GM19328 (cell line): ENCODE data around the gene KIAA2012.

Experiments
- ATAC-seq: cut with Tn5 transposase; IDR thresholded peaks from one replicate; pipeline ENCODE4 v1.9.1; 2021; ENCODE audit warnings: mild to moderate bottlenecking, moderate library complexity; ENCODE audit not compliant: unreplicated experiment

KIAA2012 gene

GRCh38 chr2:202072737-202073401 lies at the start of gene KIAA2012:
Gene KIAA2012 (plus strand): TSS chr2:202073255. CDS start chr2:202073628, 373 bp downstream.
- ATAC-seq = no peak

GRCh38 chr2:202023904-202024266 lies 49.2 kb upstream of the KIAA2012 start:
- ATAC-seq = no peak

- ATAC-seq = no peak
Observed at GRCh38 chr2:202024871-202025270, 48.2 kb upstream of the KIAA2012 start.

- no peak for ATAC-seq
Observed at GRCh38 chr2:202025816-202026215, 47.2 kb upstream of the KIAA2012 start.

GRCh38 chr2:202026507-202026906 lies 46.5 kb upstream of the KIAA2012 start:
- ATAC-seq = no peak

DNA sequence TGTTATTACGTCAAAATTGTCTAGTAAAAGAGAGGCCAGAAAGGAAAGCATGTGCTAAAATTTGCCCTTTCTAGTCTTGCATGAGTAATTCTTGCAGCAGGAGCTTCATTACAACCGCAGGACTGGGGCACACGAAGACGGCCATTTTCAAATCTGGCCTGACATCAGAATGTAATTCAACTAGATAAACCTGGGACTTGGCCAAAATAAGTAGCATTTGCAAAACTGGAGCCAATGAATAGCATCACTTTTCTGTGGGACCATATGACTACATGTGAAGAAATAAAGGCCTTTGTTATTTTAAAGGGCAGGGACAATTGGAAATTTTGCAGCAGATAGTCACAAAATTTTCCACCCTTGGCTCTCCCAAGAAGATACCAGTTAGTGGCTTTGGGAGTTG lies 42.4 kb upstream of the KIAA2012 start:
- ATAC-seq = no peak

DNA sequence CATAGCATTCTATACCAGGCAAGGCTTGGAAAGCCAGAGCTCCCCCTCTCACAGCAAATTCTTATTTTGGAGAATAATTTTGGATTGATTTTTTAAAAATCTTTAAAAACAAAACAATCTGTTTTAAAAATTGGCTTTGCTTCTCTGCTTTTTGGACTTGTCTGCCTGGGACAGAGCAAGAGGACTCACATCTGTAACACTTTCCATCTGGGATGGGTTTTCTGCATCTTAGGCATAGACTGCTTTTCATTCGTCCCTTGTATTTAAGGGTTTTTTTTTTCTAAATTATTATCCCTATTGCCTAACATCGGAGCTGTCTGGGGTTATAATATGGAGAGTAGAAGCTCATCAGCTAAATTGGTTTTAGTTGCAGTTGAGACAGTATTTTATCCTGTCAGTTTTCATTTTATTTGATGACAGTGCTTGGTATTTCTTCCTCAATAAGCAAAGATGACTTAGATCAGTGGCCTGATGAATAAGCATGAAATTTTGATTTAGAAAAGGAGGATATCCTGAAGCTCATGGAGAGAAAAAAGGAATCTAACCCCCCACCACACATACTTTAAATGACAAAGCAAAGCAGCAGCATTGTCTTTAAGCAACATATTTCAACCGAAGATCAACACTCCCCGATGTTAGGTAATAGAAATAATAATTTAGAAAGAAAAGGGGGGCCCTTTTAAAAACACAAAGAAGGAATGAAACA lies 41.7 kb upstream of the KIAA2012 start:
- ATAC-seq = no peak

DNA sequence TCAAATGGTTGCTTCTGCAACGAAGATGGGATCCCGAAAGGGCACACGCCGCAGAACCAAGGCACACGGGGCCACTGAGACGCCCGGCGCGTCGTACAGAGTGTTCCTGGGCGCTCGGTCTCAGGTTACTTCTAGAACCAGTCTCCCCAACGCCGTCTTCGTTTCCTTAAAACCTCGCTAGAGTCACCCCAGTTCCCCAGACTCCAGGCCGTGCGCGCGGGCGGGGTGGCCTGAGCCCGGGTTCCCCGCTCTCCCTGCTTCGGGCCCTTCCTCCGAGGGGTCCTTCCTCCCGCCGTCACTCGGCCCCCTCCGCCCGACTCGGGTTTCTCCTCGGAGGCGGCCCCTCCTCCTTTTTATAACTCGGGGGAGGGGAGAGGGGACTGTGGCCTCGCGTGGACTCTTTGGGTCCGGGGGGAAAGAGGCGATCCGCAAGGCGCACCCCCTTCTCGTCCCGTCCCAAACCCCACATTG lies 40.2 kb upstream of the KIAA2012 start:
- peak; percentile 7 for ATAC-seq

GRCh38 chr2:202033317-202034248 lies 39.5 kb upstream of the KIAA2012 start, which contains the start of gene FZD7:
Gene FZD7 (plus strand): TSS chr2:202033855. CDS start chr2:202034648, 793 bp downstream.
- ATAC-seq = peak; percentile 78

DNA sequence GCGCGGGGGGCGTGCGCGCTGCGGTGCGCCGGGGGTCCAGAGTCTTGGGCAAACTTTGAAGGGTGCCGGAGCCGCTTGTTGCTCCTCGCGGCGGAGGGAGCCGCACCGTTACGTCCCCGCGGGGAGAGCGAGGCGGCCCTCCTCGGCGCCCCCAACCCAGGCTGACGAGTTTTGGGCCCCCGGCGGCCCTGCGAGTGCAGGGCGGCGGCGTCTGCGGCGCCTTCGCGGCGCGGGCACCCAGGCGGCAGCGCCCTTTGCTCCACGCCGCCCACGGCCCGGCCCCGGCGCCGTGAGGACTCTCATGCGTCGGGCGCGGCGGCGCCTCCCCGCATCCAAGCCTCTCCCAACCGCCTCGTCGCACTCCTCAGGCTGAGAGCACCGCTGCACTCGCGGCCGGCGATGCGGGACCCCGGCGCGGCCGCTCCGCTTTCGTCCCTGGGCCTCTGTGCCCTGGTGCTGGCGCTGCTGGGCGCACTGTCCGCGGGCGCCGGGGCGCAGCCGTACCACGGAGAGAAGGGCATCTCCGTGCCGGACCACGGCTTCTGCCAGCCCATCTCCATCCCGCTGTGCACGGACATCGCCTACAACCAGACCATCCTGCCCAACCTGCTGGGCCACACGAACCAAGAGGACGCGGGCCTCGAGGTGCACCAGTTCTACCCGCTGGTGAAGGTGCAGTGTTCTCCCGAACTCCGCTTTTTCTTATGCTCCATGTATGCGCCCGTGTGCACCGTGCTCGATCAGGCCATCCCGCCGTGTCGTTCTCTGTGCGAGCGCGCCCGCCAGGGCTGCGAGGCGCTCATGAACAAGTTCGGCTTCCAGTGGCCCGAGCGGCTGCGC lies 38.6 kb upstream of the KIAA2012 start:
- ATAC-seq = peak; percentile 16

DNA sequence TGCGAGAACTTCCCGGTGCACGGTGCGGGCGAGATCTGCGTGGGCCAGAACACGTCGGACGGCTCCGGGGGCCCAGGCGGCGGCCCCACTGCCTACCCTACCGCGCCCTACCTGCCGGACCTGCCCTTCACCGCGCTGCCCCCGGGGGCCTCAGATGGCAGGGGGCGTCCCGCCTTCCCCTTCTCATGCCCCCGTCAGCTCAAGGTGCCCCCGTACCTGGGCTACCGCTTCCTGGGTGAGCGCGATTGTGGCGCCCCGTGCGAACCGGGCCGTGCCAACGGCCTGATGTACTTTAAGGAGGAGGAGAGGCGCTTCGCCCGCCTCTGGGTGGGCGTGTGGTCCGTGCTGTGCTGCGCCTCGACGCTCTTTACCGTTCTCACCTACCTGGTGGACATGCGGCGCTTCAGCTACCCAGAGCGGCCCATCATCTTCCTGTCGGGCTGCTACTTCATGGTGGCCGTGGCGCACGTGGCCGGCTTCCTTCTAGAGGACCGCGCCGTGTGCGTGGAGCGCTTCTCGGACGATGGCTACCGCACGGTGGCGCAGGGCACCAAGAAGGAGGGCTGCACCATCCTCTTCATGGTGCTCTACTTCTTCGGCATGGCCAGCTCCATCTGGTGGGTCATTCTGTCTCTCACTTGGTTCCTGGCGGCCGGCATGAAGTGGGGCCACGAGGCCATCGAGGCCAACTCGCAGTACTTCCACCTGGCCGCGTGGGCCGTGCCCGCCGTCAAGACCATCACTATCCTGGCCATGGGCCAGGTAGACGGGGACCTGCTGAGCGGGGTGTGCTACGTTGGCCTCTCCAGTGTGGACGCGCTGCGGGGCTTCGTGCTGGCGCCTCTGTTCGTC lies 37.7 kb upstream of the KIAA2012 start:
- no peak for ATAC-seq

DNA sequence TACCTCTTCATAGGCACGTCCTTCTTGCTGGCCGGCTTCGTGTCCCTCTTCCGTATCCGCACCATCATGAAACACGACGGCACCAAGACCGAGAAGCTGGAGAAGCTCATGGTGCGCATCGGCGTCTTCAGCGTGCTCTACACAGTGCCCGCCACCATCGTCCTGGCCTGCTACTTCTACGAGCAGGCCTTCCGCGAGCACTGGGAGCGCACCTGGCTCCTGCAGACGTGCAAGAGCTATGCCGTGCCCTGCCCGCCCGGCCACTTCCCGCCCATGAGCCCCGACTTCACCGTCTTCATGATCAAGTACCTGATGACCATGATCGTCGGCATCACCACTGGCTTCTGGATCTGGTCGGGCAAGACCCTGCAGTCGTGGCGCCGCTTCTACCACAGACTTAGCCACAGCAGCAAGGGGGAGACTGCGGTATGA lies 37.1 kb upstream of the KIAA2012 start:
- ATAC-seq = no peak

GRCh38 chr2:202036601-202037037 lies 36.4 kb upstream of the KIAA2012 start:
- ATAC-seq = no peak

- no peak for ATAC-seq
Observed at GRCh38 chr2:202037086-202037485, 36.0 kb upstream of the KIAA2012 start.

- ATAC-seq = no peak
Observed at GRCh38 chr2:202038471-202039277, 34.4 kb upstream of the KIAA2012 start.

DNA sequence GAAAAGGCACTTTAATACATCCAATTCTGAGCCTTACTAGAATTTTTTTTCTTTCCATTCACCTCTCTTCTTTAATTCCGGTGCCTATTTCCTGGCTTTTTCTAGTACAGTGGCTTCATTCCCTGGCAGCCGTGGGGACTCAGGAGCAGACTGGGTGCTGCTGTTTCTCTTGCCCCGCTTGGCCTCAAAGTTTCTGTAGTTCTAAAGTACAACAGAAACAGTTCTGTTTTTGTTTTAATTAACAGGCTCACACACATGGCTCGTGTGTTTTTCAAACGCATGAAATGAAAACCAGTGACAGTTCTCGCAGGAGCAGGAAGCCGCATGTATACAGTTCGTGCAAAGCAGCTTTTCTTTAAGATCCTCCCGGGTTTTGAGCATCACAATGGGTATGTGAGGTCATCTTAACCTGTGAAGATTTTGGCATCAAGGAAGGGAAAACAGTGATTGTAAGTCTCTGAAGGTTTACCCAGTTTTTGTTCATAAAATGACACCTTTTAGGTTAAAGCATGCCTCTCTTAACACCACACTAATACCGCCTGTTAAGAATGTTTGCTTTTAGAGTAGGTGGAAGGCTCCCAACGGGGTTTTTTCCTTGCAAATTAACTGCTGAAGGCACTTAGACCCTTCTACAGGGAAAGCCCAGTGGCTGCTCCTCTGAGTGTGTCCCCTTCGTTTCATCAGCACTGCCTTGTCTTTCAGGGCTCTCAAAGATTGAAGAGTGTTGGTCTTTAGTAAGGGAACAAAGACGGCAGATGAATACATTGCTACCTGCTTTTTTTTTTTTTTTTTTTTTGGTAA lies 33.6 kb upstream of the KIAA2012 start:
- no peak for ATAC-seq

- no peak for ATAC-seq
Observed at GRCh38 chr2:202040079-202040844, 32.8 kb upstream of the KIAA2012 start.
